GM23338 (cell line): ENCODE results near the gene NELL2. TPM values are rescaled to one million over a fixed set of nuclear protein-coding genes. Genes with fewer than 3 reads are reported as not detected.

Experiments used
- ATAC-seq: fragments of 200-7000 bp; cut with Tn5 transposase; 3 replicates; pipeline ENCODE4 v1.9.1; 2020
- DNase-seq: peaks from one replicate; pipeline ENCODE4 v3.0.0-alpha.2; 2015; ENCODE audit warnings: low spot score
- H2AFZ ChIP-seq: fragments of 200-600 bp; sonication (generic); 2 replicates; pipeline ENCODE4 v1.8.0; 2016; ENCODE audit warnings: antibody characterized with exemption, mild to moderate bottlenecking, moderate library complexity
- H3F3A ChIP-seq: fragments of 200-600 bp; sonication (generic); replicated peaks from 2 replicates; pipeline ENCODE4 v1.8.0; 2017; ENCODE audit warnings: antibody characterized with exemption, mixed run types, low read depth
- H3K27ac ChIP-seq: fragments of 200-600 bp; sonication (generic); 2 replicates; pipeline ENCODE4 v1.6.1; 2016; ENCODE audit warnings: low read depth
- H3K27me3 ChIP-seq: fragments of 200-600 bp; sonication (generic); 2 replicates; pipeline ENCODE4 v1.8.0; 2016; ENCODE audit warnings: mild to moderate bottlenecking, mixed run types, moderate library complexity; ENCODE audit not compliant: insufficient read depth
- H3K36me3 ChIP-seq: fragments of 200-600 bp; sonication (generic); 2 replicates; pipeline ENCODE4 v1.8.0; 2016; ENCODE audit warnings: mild to moderate bottlenecking; ENCODE audit not compliant: insufficient read depth
- H3K4me1 ChIP-seq: fragments of 200-600 bp; sonication (generic); 2 replicates; pipeline ENCODE4 v1.8.0; 2016; ENCODE audit warnings: mild to moderate bottlenecking, moderate library complexity; ENCODE audit not compliant: insufficient read depth
- H3K4me2 ChIP-seq: fragments of 200-600 bp; sonication (generic); 2 replicates; pipeline ENCODE4 v1.7.1; 2017; ENCODE audit warnings: mixed run types
- H3K4me3 ChIP-seq: fragments of 200-600 bp; sonication (generic); 2 replicates; pipeline ENCODE4 v1.6.1; 2016; ENCODE audit warnings: mixed run types
- H3K79me2 ChIP-seq: fragments of 200-600 bp; sonication (generic); replicated peaks from 2 replicates; pipeline ENCODE4 v1.8.0; 2017; ENCODE audit warnings: mild to moderate bottlenecking; ENCODE audit not compliant: insufficient read depth
- H3K9me2 ChIP-seq: fragments of 200-600 bp; sonication (generic); 2 replicates; pipeline ENCODE4 v1.8.0; 2017; ENCODE audit not compliant: insufficient read depth
- H4K20me1 ChIP-seq: fragments of 200-600 bp; sonication (generic); replicated peaks from 2 replicates; pipeline ENCODE4 v1.8.0; 2017; ENCODE audit warnings: mild to moderate bottlenecking; ENCODE audit not compliant: insufficient read depth
- H3K27ac Mint-ChIP-seq: 2 replicates; pipeline ENCODE4 v1.8.0; 2020; ENCODE audit warnings: inconsistent platforms, mild to moderate bottlenecking, moderate library complexity, mixed read lengths
- H3K27me3 Mint-ChIP-seq: 3 replicates; pipeline ENCODE4 v1.8.0; 2022; ENCODE audit warnings: low read depth, mild to moderate bottlenecking, moderate library complexity, mixed read lengths, inconsistent platforms; ENCODE audit not compliant: insufficient read depth, poor library complexity
- H3K36me3 Mint-ChIP-seq: 3 replicates; pipeline ENCODE4 v1.8.0; 2021; ENCODE audit warnings: low read depth, mild to moderate bottlenecking, inconsistent platforms, moderate library complexity, mixed read lengths
- H3K4me1 Mint-ChIP-seq: 3 replicates; pipeline ENCODE4 v1.8.0; 2020; ENCODE audit warnings: mild to moderate bottlenecking, inconsistent platforms, mixed read lengths
- H3K4me3 Mint-ChIP-seq: 3 replicates; pipeline ENCODE4 v1.8.0; 2021; ENCODE audit warnings: moderate library complexity, mild to moderate bottlenecking, inconsistent platforms, mixed read lengths
- H3K9me3 Mint-ChIP-seq: 3 replicates; pipeline ENCODE4 v1.8.0; 2020; ENCODE audit warnings: moderate library complexity, mild to moderate bottlenecking, inconsistent platforms, mixed read lengths
- CREB1 ChIP-seq: fragments of 250-450 bp; sonication (Bioruptor Pico); IDR thresholded peaks from 2 replicates; pipeline ENCODE4 v1.5.0; 2020; ENCODE audit warnings: low read depth, mild to moderate bottlenecking, moderate library complexity
- CTCF ChIP-seq, 2 experiments: fragments of 200-600 bp in 1 of 2; sonication (generic) in 1 of 2; conservative IDR thresholded peaks; 2 replicates each; pipeline versions ENCODE4 v1.5.1 to v1.6.1; 2016 to 2017; ENCODE audit warnings: antibody characterized with exemption in 2 of 2, low read depth in 2 of 2, mild to moderate bottlenecking in 2 of 2, moderate library complexity in 1 of 2
- EZH2 ChIP-seq: fragments of 200-600 bp; sonication (generic); IDR thresholded peaks from one replicate; pipeline ENCODE4 v1.8.0; 2017; ENCODE audit warnings: antibody characterized with exemption, mild to moderate bottlenecking, low read depth; ENCODE audit not compliant: unreplicated experiment
- EZH2phosphoT487 ChIP-seq: fragments of 200-600 bp; sonication (generic); IDR thresholded peaks from one replicate; pipeline ENCODE4 v1.8.1; 2018; ENCODE audit warnings: antibody characterized with exemption; ENCODE audit not compliant: unreplicated experiment
- JUNB ChIP-seq: IDR thresholded peaks from one replicate; pipeline ENCODE4 v1.6.1; 2016; ENCODE audit warnings: antibody characterized with exemption; ENCODE audit not compliant: unreplicated experiment
- NANOG ChIP-seq: IDR thresholded peaks from 2 replicates; pipeline ENCODE4 v1.6.1; 2016; ENCODE audit warnings: antibody characterized with exemption, borderline replicate concordance
- POLR2AphosphoS5 ChIP-seq: IDR thresholded peaks from 2 replicates; pipeline ENCODE4 v1.6.1; 2016; ENCODE audit warnings: antibody characterized with exemption, low read depth
- REST ChIP-seq: IDR thresholded peaks from one replicate; pipeline ENCODE4 v1.6.1; 2018; ENCODE audit warnings: antibody characterized with exemption; ENCODE audit not compliant: unreplicated experiment
- STAT1 ChIP-seq: IDR thresholded peaks from one replicate; pipeline ENCODE4 v1.6.1; 2016; ENCODE audit warnings: antibody characterized with exemption; ENCODE audit not compliant: unreplicated experiment
- ZNF114 ChIP-seq: fragments of 250-450 bp; sonication (Bioruptor Pico); IDR thresholded peaks from 2 replicates; pipeline ENCODE4 v1.5.0; 2020; ENCODE audit warnings: mild to moderate bottlenecking, moderate library complexity
- ZNF331 ChIP-seq: fragments of 250-450 bp; sonication (Bioruptor Pico); IDR thresholded peaks from 2 replicates; pipeline ENCODE4 v1.5.0; 2020; ENCODE audit warnings: low read depth, mild to moderate bottlenecking, moderate library complexity
- ZNF462 ChIP-seq: fragments of 250-450 bp; sonication (Bioruptor Pico); IDR thresholded peaks from 2 replicates; pipeline ENCODE4 v1.5.0; 2020; ENCODE audit warnings: mild to moderate bottlenecking, moderate library complexity
- polyA plus RNA-seq: library from polyadenylated mRNA; unstranded; fragments of >200 nt; fragmentation: Nextera tagmentation; extraction: Ambion mirVana; gene quantifications from 2 replicates; pipeline ENCODE4 v1.2.1, GENCODE V29; 2016
- total RNA-seq: library from RNA; depleted of rRNA; stranded (reverse); fragments of >200 nt; shearing (Covaris generic); gene quantifications from 2 replicates; pipeline ENCODE4 v1.2.3, GENCODE V29; 2014
- TF ChIP-seq, protein P1 (sequence below): IDR thresholded peaks from 2 replicates; pipeline ENCODE4 v1.6.1; 2016; ENCODE audit warnings: antibody characterized with exemption

Gene NELL2
- total and polyA plus RNA-seq, 2 experiments from 2014 or later: 25.1 to 99.5 TPM

DNA sequence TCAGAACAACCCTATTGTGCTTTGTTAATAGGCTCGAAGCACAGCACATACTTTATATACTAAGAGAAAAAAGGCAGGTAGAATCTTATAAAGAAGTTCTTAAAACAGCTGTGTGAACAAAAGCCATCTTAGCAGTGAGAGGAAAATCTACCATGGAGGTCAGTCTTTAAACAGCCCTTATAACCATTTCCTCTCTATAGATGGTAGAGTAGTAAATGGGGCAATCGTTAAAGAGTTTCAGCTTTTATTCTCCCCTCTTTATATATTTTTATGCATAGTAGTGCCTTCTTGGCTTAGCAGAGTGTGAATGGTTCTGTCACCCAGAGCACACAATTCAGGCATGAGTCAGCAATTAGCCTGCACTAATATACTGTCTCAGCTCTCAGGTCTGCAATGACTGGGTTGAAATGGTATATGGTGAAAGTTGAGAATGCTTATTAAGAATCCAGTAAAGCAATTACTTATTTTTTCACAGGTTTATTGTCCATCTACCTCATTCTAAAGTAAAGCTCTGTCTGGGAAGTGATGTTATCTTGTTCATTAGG is 305.0 kb downstream of the NELL2 start:
- Mint-ChIP-seq H3K4me1 (peaks cover 17% of the 10 kb centered on the region), H3K4me3 (no peak overlapping the region), H3K9me3 (no peaks in the 10 kb centered on the region), H3K36me3 (no peaks in the 10 kb centered on the region), H3K27me3 (no peaks in the 10 kb centered on the region), H3K27ac (peak overlapping the region; percentile 90)
- Histone ChIP-seq H2AFZ (no peak overlapping the region), H3K4me1 (peaks cover 18% of the 10 kb centered on the region; the same call in 1 of the 2 replicates), H3K36me3 (no peaks in the 10 kb centered on the region), H3K4me2 (0 out of 2 replicates have a peak overlapping the region, but pooled peaks have one; percentile 34), H3F3A (no peaks in the 10 kb centered on the region), H3K27me3 (no peaks in the 10 kb centered on the region), H3K79me2 (no peaks in the 10 kb centered on the region), H4K20me1 (no peaks in the 10 kb centered on the region), H3K9me2 (0 out of 2 replicates have a peak, but pooled peaks cover 6% of the 10 kb centered on the region), H3K4me3 (no peak overlapping the region), H3K27ac (peak overlapping the region; percentile 20; the same call in 1 of the 2 replicates)
- no peak for DNase-seq
- TF ChIP-seq EZH2phosphoT487 (no peak), ZNF462 (no peak), CREB1 (no peak), JUNB (no peak), STAT1 (no peak), REST (no peak), POLR2AphosphoS5 (no peak), EZH2 (no peak), CTCF (conservative IDR thresholded peaks at IDR 0.05; ENCODE audit: low read depth in 2 of 2) (no peak), ZNF331 (CRISPR knock-in tag) (no peak), ZNF114 (CRISPR knock-in tag) (no peak), NANOG (no peak)
- TF ChIP-seq, protein P1, sequence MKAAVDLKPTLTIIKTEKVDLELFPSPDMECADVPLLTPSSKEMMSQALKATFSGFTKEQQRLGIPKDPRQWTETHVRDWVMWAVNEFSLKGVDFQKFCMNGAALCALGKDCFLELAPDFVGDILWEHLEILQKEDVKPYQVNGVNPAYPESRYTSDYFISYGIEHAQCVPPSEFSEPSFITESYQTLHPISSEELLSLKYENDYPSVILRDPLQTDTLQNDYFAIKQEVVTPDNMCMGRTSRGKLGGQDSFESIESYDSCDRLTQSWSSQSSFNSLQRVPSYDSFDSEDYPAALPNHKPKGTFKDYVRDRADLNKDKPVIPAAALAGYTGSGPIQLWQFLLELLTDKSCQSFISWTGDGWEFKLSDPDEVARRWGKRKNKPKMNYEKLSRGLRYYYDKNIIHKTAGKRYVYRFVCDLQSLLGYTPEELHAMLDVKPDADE: no peak
- peak; percentile 57 for ATAC-seq
